GM23338 (cell line): ENCODE results near the gene UBE2G2. TPM values are rescaled to one million over a fixed set of nuclear protein-coding genes. Genes with fewer than 3 reads are reported as not detected.

Experiments
- ATAC-seq: fragments of 200-7000 bp; cut with Tn5 transposase; 3 replicates; pipeline ENCODE4 v1.9.1; 2020
- DNase-seq: peaks from one replicate; pipeline ENCODE4 v3.0.0-alpha.2; 2015; ENCODE audit warnings: low spot score
- H2AFZ ChIP-seq: fragments of 200-600 bp; sonication (generic); 2 replicates; pipeline ENCODE4 v1.8.0; 2016; ENCODE audit warnings: antibody characterized with exemption, mild to moderate bottlenecking, moderate library complexity
- H3F3A ChIP-seq: fragments of 200-600 bp; sonication (generic); replicated peaks from 2 replicates; pipeline ENCODE4 v1.8.0; 2017; ENCODE audit warnings: antibody characterized with exemption, mixed run types, low read depth
- H3K27ac ChIP-seq: fragments of 200-600 bp; sonication (generic); 2 replicates; pipeline ENCODE4 v1.6.1; 2016; ENCODE audit warnings: low read depth
- H3K27me3 ChIP-seq: fragments of 200-600 bp; sonication (generic); 2 replicates; pipeline ENCODE4 v1.8.0; 2016; ENCODE audit warnings: mild to moderate bottlenecking, mixed run types, moderate library complexity; ENCODE audit not compliant: insufficient read depth
- H3K36me3 ChIP-seq: fragments of 200-600 bp; sonication (generic); 2 replicates; pipeline ENCODE4 v1.8.0; 2016; ENCODE audit warnings: mild to moderate bottlenecking; ENCODE audit not compliant: insufficient read depth
- H3K4me1 ChIP-seq: fragments of 200-600 bp; sonication (generic); 2 replicates; pipeline ENCODE4 v1.8.0; 2016; ENCODE audit warnings: mild to moderate bottlenecking, moderate library complexity; ENCODE audit not compliant: insufficient read depth
- H3K4me2 ChIP-seq: fragments of 200-600 bp; sonication (generic); 2 replicates; pipeline ENCODE4 v1.7.1; 2017; ENCODE audit warnings: mixed run types
- H3K4me3 ChIP-seq: fragments of 200-600 bp; sonication (generic); 2 replicates; pipeline ENCODE4 v1.6.1; 2016; ENCODE audit warnings: mixed run types
- H3K79me2 ChIP-seq: fragments of 200-600 bp; sonication (generic); replicated peaks from 2 replicates; pipeline ENCODE4 v1.8.0; 2017; ENCODE audit warnings: mild to moderate bottlenecking; ENCODE audit not compliant: insufficient read depth
- H3K9me2 ChIP-seq: fragments of 200-600 bp; sonication (generic); 2 replicates; pipeline ENCODE4 v1.8.0; 2017; ENCODE audit not compliant: insufficient read depth
- H4K20me1 ChIP-seq: fragments of 200-600 bp; sonication (generic); replicated peaks from 2 replicates; pipeline ENCODE4 v1.8.0; 2017; ENCODE audit warnings: mild to moderate bottlenecking; ENCODE audit not compliant: insufficient read depth
- H3K27ac Mint-ChIP-seq: 2 replicates; pipeline ENCODE4 v1.8.0; 2020; ENCODE audit warnings: inconsistent platforms, mild to moderate bottlenecking, moderate library complexity, mixed read lengths
- H3K27me3 Mint-ChIP-seq: 3 replicates; pipeline ENCODE4 v1.8.0; 2022; ENCODE audit warnings: low read depth, mild to moderate bottlenecking, moderate library complexity, mixed read lengths, inconsistent platforms; ENCODE audit not compliant: insufficient read depth, poor library complexity
- H3K36me3 Mint-ChIP-seq: 3 replicates; pipeline ENCODE4 v1.8.0; 2021; ENCODE audit warnings: low read depth, mild to moderate bottlenecking, inconsistent platforms, moderate library complexity, mixed read lengths
- H3K4me1 Mint-ChIP-seq: 3 replicates; pipeline ENCODE4 v1.8.0; 2020; ENCODE audit warnings: mild to moderate bottlenecking, inconsistent platforms, mixed read lengths
- H3K4me3 Mint-ChIP-seq: 3 replicates; pipeline ENCODE4 v1.8.0; 2021; ENCODE audit warnings: moderate library complexity, mild to moderate bottlenecking, inconsistent platforms, mixed read lengths
- H3K9me3 Mint-ChIP-seq: 3 replicates; pipeline ENCODE4 v1.8.0; 2020; ENCODE audit warnings: moderate library complexity, mild to moderate bottlenecking, inconsistent platforms, mixed read lengths
- CREB1 ChIP-seq: fragments of 250-450 bp; sonication (Bioruptor Pico); IDR thresholded peaks from 2 replicates; pipeline ENCODE4 v1.5.0; 2020; ENCODE audit warnings: low read depth, mild to moderate bottlenecking, moderate library complexity
- EZH2 ChIP-seq: fragments of 200-600 bp; sonication (generic); IDR thresholded peaks from one replicate; pipeline ENCODE4 v1.8.0; 2017; ENCODE audit warnings: antibody characterized with exemption, mild to moderate bottlenecking, low read depth; ENCODE audit not compliant: unreplicated experiment
- EZH2phosphoT487 ChIP-seq: fragments of 200-600 bp; sonication (generic); IDR thresholded peaks from one replicate; pipeline ENCODE4 v1.8.1; 2018; ENCODE audit warnings: antibody characterized with exemption; ENCODE audit not compliant: unreplicated experiment
- JUNB ChIP-seq: IDR thresholded peaks from one replicate; pipeline ENCODE4 v1.6.1; 2016; ENCODE audit warnings: antibody characterized with exemption; ENCODE audit not compliant: unreplicated experiment
- STAT1 ChIP-seq: IDR thresholded peaks from one replicate; pipeline ENCODE4 v1.6.1; 2016; ENCODE audit warnings: antibody characterized with exemption; ENCODE audit not compliant: unreplicated experiment
- ZNF114 ChIP-seq: fragments of 250-450 bp; sonication (Bioruptor Pico); IDR thresholded peaks from 2 replicates; pipeline ENCODE4 v1.5.0; 2020; ENCODE audit warnings: mild to moderate bottlenecking, moderate library complexity
- ZNF331 ChIP-seq: fragments of 250-450 bp; sonication (Bioruptor Pico); IDR thresholded peaks from 2 replicates; pipeline ENCODE4 v1.5.0; 2020; ENCODE audit warnings: low read depth, mild to moderate bottlenecking, moderate library complexity
- polyA plus RNA-seq: library from polyadenylated mRNA; unstranded; fragments of >200 nt; fragmentation: Nextera tagmentation; extraction: Ambion mirVana; gene quantifications from 2 replicates; pipeline ENCODE4 v1.2.1, GENCODE V29; 2016
- total RNA-seq: library from RNA; depleted of rRNA; stranded (reverse); fragments of >200 nt; shearing (Covaris generic); gene quantifications from 2 replicates; pipeline ENCODE4 v1.2.3, GENCODE V29; 2014
- TF ChIP-seq, protein P1 (sequence below): IDR thresholded peaks from one replicate; pipeline ENCODE4 v1.6.1; 2018; ENCODE audit warnings: antibody characterized with exemption; ENCODE audit not compliant: unreplicated experiment
- TF ChIP-seq, protein P2 (sequence below), 2 experiments: fragments of 200-600 bp in 1 of 2; sonication (generic) in 1 of 2; conservative IDR thresholded peaks; 2 replicates each; pipeline versions ENCODE4 v1.5.1 to v1.6.1; 2016 to 2017; ENCODE audit warnings: antibody characterized with exemption in 2 of 2, low read depth in 2 of 2, mild to moderate bottlenecking in 2 of 2, moderate library complexity in 1 of 2
- TF ChIP-seq, protein P3 (sequence below): fragments of 250-450 bp; sonication (Bioruptor Pico); IDR thresholded peaks from 2 replicates; pipeline ENCODE4 v1.5.0; 2020; ENCODE audit warnings: mild to moderate bottlenecking, moderate library complexity

Gene UBE2G2
- total and polyA plus RNA-seq, 2 experiments from 2014 or later: 66.4 to 100 TPM

DNA sequence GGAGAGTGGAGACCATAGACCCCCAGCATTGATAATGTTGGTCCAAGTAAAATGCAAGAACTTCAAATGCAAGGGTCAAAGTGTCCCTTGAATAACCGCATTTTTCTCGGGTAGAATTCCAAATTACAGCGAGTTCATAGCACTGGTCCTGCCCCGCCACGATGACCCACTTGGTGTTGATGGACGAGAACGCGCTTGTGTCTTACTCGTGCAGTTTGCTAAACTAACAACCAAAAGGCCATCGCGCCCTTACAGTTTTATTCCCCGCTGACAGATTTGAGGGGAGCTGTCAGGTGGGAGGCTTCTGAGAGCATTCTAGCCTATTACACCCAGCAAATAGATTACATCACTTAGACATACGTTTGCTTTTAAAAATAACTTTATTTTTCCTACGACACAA, 72.9 kb downstream of the UBE2G2 start (continued):
- TF ChIP-seq, protein P1, sequence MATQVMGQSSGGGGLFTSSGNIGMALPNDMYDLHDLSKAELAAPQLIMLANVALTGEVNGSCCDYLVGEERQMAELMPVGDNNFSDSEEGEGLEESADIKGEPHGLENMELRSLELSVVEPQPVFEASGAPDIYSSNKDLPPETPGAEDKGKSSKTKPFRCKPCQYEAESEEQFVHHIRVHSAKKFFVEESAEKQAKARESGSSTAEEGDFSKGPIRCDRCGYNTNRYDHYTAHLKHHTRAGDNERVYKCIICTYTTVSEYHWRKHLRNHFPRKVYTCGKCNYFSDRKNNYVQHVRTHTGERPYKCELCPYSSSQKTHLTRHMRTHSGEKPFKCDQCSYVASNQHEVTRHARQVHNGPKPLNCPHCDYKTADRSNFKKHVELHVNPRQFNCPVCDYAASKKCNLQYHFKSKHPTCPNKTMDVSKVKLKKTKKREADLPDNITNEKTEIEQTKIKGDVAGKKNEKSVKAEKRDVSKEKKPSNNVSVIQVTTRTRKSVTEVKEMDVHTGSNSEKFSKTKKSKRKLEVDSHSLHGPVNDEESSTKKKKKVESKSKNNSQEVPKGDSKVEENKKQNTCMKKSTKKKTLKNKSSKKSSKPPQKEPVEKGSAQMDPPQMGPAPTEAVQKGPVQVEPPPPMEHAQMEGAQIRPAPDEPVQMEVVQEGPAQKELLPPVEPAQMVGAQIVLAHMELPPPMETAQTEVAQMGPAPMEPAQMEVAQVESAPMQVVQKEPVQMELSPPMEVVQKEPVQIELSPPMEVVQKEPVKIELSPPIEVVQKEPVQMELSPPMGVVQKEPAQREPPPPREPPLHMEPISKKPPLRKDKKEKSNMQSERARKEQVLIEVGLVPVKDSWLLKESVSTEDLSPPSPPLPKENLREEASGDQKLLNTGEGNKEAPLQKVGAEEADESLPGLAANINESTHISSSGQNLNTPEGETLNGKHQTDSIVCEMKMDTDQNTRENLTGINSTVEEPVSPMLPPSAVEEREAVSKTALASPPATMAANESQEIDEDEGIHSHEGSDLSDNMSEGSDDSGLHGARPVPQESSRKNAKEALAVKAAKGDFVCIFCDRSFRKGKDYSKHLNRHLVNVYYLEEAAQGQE: no peak
- no peak for TF ChIP-seq CREB1
- no peak for TF ChIP-seq ZNF331 (CRISPR knock-in tag)

DNA sequence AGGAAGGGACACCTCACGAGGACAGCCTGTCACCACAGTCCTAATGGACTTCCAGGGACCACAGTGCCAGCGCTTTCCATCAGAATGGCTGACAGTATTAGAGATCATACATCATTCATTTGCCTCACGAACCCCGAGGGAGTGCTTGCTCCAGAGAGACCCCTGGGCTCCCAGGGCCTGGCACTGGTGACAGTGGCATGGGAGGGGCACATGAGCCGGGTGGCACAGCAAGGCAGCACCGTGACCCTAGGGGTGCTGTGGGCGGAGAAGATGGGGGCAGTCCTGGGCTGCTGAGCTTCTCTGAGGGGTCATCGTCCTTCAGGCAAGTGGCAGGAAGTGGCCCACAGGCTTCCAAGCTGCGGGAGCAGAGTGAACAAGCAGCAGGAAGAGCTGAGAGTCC, 73.9 kb downstream of the UBE2G2 start:
- Histone ChIP-seq H3K27ac (no peak overlapping the region), H4K20me1 (no peaks in the 10 kb centered on the region), H3F3A (0 out of 2 replicates have a peak, but pooled peaks cover 3% of the 10 kb centered on the region), H3K4me1 (peaks cover 8% of the 10 kb centered on the region), H3K27me3 (peaks cover 18% of the 10 kb centered on the region), H3K4me3 (no peak overlapping the region), H3K4me2 (no peak overlapping the region), H2AFZ (no peak overlapping the region), H3K79me2 (no peaks in the 10 kb centered on the region), H3K36me3 (no peaks in the 10 kb centered on the region), H3K9me2 (no peaks in the 10 kb centered on the region)
- DNase-seq (no peak), ATAC-seq (no peak)
- H3K36me3 Mint-ChIP-seq: peaks cover 9% of the 10 kb centered on the region; the same call in 1 of the 3 replicates
- H3K4me1 Mint-ChIP-seq: peaks cover 11% of the 10 kb centered on the region
- no peak overlapping the region for H3K4me3 Mint-ChIP-seq
- H3K27me3 Mint-ChIP-seq: peaks cover 28% of the 10 kb centered on the region
- no peak overlapping the region for H3K27ac Mint-ChIP-seq
- H3K9me3 Mint-ChIP-seq: peaks cover 10% of the 10 kb centered on the region; the same call in 2 of the 3 replicates
- TF ChIP-seq, protein P2, sequence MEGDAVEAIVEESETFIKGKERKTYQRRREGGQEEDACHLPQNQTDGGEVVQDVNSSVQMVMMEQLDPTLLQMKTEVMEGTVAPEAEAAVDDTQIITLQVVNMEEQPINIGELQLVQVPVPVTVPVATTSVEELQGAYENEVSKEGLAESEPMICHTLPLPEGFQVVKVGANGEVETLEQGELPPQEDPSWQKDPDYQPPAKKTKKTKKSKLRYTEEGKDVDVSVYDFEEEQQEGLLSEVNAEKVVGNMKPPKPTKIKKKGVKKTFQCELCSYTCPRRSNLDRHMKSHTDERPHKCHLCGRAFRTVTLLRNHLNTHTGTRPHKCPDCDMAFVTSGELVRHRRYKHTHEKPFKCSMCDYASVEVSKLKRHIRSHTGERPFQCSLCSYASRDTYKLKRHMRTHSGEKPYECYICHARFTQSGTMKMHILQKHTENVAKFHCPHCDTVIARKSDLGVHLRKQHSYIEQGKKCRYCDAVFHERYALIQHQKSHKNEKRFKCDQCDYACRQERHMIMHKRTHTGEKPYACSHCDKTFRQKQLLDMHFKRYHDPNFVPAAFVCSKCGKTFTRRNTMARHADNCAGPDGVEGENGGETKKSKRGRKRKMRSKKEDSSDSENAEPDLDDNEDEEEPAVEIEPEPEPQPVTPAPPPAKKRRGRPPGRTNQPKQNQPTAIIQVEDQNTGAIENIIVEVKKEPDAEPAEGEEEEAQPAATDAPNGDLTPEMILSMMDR (conservative IDR thresholded peaks at IDR 0.05; ENCODE audit: low read depth in 2 of 2): no peak
- TF ChIP-seq ZNF114 (CRISPR knock-in tag): no peak
- TF ChIP-seq JUNB: no peak
- TF ChIP-seq STAT1: no peak
- no peak for TF ChIP-seq EZH2phosphoT487
- TF ChIP-seq, protein P1: no peak
- TF ChIP-seq EZH2: no peak
- no peak for TF ChIP-seq ZNF331 (CRISPR knock-in tag)
- TF ChIP-seq, protein P3, sequence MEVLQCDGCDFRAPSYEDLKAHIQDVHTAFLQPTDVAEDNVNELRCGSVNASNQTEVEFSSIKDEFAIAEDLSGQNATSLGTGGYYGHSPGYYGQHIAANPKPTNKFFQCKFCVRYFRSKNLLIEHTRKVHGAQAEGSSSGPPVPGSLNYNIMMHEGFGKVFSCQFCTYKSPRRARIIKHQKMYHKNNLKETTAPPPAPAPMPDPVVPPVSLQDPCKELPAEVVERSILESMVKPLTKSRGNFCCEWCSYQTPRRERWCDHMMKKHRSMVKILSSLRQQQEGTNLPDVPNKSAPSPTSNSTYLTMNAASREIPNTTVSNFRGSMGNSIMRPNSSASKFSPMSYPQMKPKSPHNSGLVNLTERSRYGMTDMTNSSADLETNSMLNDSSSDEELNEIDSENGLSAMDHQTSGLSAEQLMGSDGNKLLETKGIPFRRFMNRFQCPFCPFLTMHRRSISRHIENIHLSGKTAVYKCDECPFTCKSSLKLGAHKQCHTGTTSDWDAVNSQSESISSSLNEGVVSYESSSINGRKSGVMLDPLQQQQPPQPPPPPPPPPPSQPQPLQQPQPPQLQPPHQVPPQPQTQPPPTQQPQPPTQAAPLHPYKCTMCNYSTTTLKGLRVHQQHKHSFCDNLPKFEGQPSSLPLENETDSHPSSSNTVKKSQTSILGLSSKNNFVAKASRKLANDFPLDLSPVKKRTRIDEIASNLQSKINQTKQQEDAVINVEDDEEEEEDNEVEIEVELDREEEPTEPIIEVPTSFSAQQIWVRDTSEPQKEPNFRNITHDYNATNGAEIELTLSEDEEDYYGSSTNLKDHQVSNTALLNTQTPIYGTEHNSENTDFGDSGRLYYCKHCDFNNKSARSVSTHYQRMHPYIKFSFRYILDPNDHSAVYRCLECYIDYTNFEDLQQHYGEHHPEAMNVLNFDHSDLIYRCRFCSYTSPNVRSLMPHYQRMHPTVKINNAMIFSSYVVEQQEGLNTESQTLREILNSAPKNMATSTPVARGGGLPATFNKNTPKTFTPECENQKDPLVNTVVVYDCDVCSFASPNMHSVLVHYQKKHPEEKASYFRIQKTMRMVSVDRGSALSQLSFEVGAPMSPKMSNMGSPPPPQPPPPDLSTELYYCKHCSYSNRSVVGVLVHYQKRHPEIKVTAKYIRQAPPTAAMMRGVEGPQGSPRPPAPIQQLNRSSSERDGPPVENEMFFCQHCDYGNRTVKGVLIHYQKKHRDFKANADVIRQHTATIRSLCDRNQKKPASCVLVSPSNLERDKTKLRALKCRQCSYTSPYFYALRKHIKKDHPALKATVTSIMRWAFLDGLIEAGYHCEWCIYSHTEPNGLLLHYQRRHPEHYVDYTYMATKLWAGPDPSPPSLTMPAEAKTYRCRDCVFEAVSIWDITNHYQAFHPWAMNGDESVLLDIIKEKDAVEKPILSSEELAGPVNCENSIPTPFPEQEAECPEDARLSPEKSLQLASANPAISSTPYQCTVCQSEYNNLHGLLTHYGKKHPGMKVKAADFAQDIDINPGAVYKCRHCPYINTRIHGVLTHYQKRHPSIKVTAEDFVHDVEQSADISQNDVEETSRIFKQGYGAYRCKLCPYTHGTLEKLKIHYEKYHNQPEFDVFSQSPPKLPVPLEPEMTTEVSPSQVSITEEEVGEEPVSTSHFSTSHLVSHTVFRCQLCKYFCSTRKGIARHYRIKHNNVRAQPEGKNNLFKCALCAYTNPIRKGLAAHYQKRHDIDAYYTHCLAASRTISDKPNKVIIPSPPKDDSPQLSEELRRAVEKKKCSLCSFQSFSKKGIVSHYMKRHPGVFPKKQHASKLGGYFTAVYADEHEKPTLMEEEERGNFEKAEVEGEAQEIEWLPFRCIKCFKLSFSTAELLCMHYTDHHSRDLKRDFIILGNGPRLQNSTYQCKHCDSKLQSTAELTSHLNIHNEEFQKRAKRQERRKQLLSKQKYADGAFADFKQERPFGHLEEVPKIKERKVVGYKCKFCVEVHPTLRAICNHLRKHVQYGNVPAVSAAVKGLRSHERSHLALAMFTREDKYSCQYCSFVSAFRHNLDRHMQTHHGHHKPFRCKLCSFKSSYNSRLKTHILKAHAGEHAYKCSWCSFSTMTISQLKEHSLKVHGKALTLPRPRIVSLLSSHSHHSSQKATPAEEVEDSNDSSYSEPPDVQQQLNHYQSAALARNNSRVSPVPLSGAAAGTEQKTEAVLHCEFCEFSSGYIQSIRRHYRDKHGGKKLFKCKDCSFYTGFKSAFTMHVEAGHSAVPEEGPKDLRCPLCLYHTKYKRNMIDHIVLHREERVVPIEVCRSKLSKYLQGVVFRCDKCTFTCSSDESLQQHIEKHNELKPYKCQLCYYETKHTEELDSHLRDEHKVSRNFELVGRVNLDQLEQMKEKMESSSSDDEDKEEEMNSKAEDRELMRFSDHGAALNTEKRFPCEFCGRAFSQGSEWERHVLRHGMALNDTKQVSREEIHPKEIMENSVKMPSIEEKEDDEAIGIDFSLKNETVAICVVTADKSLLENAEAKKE (CRISPR knock-in tag): no peak
